Memory B cell (primary cell): ENCODE results near the gene TBC1D17.

ENCODE experiments used
- ATAC-seq: fragments of 150-1000 bp; cut with Tn5 transposase; 2 replicates; pipeline ENCODE4 v1.10.0; 2021; ENCODE audit warnings: low read depth, mild to moderate bottlenecking, moderate library complexity
- DNase-seq, 2 donors: peaks; one replicate each; pipeline ENCODE4 v3.0.0; 2022; ENCODE audit warnings: low spot score in 2 of 2
- H3K27ac Mint-ChIP-seq: one replicate; pipeline ENCODE4 v1.8.0; 2022; ENCODE audit warnings: mild to moderate bottlenecking, moderate library complexity, mixed read lengths
- H3K27me3 Mint-ChIP-seq: one replicate; pipeline ENCODE4 v1.8.0; 2022; ENCODE audit warnings: mixed read lengths
- H3K36me3 Mint-ChIP-seq: one replicate; pipeline ENCODE4 v1.8.0; 2022; ENCODE audit warnings: mild to moderate bottlenecking, mixed read lengths
- H3K4me1 Mint-ChIP-seq: one replicate; pipeline ENCODE4 v1.8.0; 2022; ENCODE audit warnings: mixed read lengths
- H3K4me3 Mint-ChIP-seq: one replicate; pipeline ENCODE4 v1.8.0; 2022; ENCODE audit warnings: mild to moderate bottlenecking, moderate library complexity, mixed read lengths
- H3K9me3 Mint-ChIP-seq: one replicate; pipeline ENCODE4 v1.8.0; 2022; ENCODE audit warnings: mixed read lengths

TBC1D17 gene

GRCh38 chr19:49861541-49862378, 15.7 kb upstream of the TBC1D17 start:
- no peaks in the 10 kb centered on the region for H3K9me3 Mint-ChIP-seq
- H3K4me3 Mint-ChIP-seq, result no peak overlapping the region
- H3K4me1 Mint-ChIP-seq, result peaks cover 15% of the 10 kb centered on the region
- no peak for DNase-seq
- H3K36me3 Mint-ChIP-seq, result peaks cover 11% of the 10 kb centered on the region
- H3K27me3 Mint-ChIP-seq, result no peaks in the 10 kb centered on the region
- H3K27ac Mint-ChIP-seq, result no peak overlapping the region
- ATAC-seq, result no peak

- Mint-ChIP-seq H3K9me3 (no peaks in the 10 kb centered on the region), H3K27me3 (no peaks in the 10 kb centered on the region), H3K36me3 (peaks cover 11% of the 10 kb centered on the region), H3K4me3 (no peak overlapping the region), H3K4me1 (peaks cover 18% of the 10 kb centered on the region), H3K27ac (no peak overlapping the region)
- no peak for ATAC-seq
- no peak for DNase-seq
Measured at GRCh38 chr19:49862391-49863253, 14.9 kb upstream of the TBC1D17 start.

GRCh38 chr19:49863254-49863934, 14.1 kb upstream of the TBC1D17 start:
- Mint-ChIP-seq H3K4me3 (no peak overlapping the region), H3K27me3 (no peaks in the 10 kb centered on the region), H3K36me3 (peaks cover 11% of the 10 kb centered on the region), H3K9me3 (no peaks in the 10 kb centered on the region), H3K4me1 (peaks cover 19% of the 10 kb centered on the region), H3K27ac (peak overlapping the region; percentile 17)
- no peak for ATAC-seq
- DNase-seq, result no peak

- H3K4me1 Mint-ChIP-seq, result peaks cover 19% of the 10 kb centered on the region
- H3K27me3 Mint-ChIP-seq, result no peaks in the 10 kb centered on the region
- peak overlapping the region; percentile 17 for H3K27ac Mint-ChIP-seq
- peaks cover 11% of the 10 kb centered on the region for H3K36me3 Mint-ChIP-seq
- ATAC-seq (no peak), DNase-seq (no peak)
- no peak overlapping the region for H3K4me3 Mint-ChIP-seq
- no peaks in the 10 kb centered on the region for H3K9me3 Mint-ChIP-seq
Measured at GRCh38 chr19:49863935-49864320, 13.6 kb upstream of the TBC1D17 start.

- H3K4me1 Mint-ChIP-seq, result peaks cover 19% of the 10 kb centered on the region
- H3K27ac Mint-ChIP-seq, result no peak overlapping the region
- peaks cover 11% of the 10 kb centered on the region for H3K36me3 Mint-ChIP-seq
- H3K27me3 Mint-ChIP-seq, result no peaks in the 10 kb centered on the region
- no peak for DNase-seq
- no peaks in the 10 kb centered on the region for H3K9me3 Mint-ChIP-seq
- no peak overlapping the region for H3K4me3 Mint-ChIP-seq
- no peak for ATAC-seq
Measured at GRCh38 chr19:49864890-49865289, 12.6 kb upstream of the TBC1D17 start.

GRCh38 chr19:49866933-49867782, 10.3 kb upstream of the TBC1D17 start, which contains the start of gene PNKP:
Gene PNKP (minus strand): TSS chr19:49867576. CDS start chr19:49867204, 372 bp downstream.
- Mint-ChIP-seq H3K4me1 (peaks cover 22% of the 10 kb centered on the region), H3K27me3 (no peaks in the 10 kb centered on the region), H3K4me3 (no peak within 1 kb of the TSS), H3K36me3 (peaks cover 6% of the 10 kb centered on the region), H3K27ac (peak within 1 kb of the TSS; percentile 98), H3K9me3 (no peaks in the 10 kb centered on the region)
- peak; percentile 84 to 87 for DNase-seq
- peak; percentile 53 for ATAC-seq

DNA sequence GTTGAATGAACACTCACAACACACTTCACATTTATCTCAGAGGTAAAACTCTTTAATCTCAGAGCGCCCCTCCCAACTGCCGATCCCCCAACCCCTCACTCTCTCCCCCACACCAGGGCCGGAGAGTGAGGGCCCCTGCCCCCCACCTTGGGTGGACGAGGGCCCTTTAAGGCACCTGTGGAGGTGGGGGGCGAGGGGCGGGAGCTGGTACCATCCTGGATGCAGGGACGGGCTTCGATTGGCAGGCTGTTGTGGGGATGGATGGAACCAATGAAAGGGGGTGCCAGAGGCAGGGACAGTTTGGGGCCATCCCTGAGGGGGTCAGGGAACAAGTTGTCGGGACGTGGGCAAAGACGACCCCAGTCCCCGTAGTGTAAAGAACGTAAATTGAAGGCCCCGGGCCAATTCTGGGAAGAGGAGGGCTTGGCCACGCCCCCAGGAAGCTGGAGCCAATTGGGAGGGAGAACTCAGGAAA, 8.5 kb upstream of the TBC1D17 start:
- H3K9me3 Mint-ChIP-seq, result no peaks in the 10 kb centered on the region
- DNase-seq, result no peak
- H3K27me3 Mint-ChIP-seq, result no peaks in the 10 kb centered on the region
- no peak overlapping the region for H3K27ac Mint-ChIP-seq
- no peak overlapping the region for H3K4me3 Mint-ChIP-seq
- peaks cover 17% of the 10 kb centered on the region for H3K4me1 Mint-ChIP-seq
- ATAC-seq, result peak; percentile 0
- peaks cover 2% of the 10 kb centered on the region for H3K36me3 Mint-ChIP-seq

DNA sequence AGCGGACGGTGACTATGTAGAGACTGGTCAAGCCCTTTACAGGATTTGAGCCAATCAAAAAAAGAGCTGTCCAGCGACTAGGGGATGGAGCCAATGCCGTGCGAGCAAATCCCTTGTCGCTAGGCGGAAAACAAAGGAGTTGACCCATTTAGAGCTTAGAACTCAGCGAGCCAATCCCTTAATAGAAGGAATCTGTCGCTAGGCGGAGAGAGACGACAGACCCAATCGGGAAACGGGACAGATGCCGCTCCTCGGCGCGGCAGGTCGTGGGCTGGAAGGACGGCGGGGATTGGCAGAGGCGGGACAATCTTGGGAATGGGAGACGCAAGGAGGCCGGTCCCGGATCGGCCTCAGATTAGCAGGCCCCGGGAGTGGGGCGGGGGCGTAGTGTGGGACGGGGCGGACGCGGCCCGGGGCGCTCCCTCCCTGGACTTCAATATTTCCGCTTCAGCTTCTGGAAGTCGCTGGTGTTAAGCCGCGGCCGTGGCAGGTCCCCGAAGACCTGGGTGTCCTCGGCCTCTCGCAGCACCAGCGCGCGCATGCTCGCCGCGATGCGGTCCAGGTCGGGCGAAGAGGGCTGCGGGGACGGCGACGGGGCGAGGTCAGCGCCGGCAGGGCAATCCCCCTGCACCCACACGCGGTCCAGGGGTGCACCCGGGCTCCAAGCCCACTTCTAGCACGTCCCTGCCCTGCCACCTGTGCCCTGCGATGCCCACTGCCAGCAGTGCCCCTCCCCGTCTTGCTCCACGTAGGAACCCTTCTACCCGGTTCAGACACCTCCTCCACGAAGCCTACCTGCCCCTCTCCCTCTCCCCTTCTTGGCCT, 7.8 kb upstream of the TBC1D17 start:
- Mint-ChIP-seq H3K4me1 (peaks cover 17% of the 10 kb centered on the region), H3K36me3 (peaks cover 2% of the 10 kb centered on the region), H3K4me3 (no peak overlapping the region), H3K27me3 (no peaks in the 10 kb centered on the region), H3K9me3 (no peaks in the 10 kb centered on the region), H3K27ac (no peak overlapping the region)
- peak; percentile 72 for ATAC-seq
- DNase-seq, result peak; percentile 88

GRCh38 chr19:49870309-49870901, 7.1 kb upstream of the TBC1D17 start:
- Mint-ChIP-seq H3K4me1 (peaks cover 19% of the 10 kb centered on the region), H3K4me3 (peak overlapping the region; percentile 34), H3K9me3 (no peaks in the 10 kb centered on the region), H3K36me3 (no peaks in the 10 kb centered on the region), H3K27ac (no peak overlapping the region), H3K27me3 (no peaks in the 10 kb centered on the region)
- DNase-seq, result no peak
- ATAC-seq, result no peak

DNA sequence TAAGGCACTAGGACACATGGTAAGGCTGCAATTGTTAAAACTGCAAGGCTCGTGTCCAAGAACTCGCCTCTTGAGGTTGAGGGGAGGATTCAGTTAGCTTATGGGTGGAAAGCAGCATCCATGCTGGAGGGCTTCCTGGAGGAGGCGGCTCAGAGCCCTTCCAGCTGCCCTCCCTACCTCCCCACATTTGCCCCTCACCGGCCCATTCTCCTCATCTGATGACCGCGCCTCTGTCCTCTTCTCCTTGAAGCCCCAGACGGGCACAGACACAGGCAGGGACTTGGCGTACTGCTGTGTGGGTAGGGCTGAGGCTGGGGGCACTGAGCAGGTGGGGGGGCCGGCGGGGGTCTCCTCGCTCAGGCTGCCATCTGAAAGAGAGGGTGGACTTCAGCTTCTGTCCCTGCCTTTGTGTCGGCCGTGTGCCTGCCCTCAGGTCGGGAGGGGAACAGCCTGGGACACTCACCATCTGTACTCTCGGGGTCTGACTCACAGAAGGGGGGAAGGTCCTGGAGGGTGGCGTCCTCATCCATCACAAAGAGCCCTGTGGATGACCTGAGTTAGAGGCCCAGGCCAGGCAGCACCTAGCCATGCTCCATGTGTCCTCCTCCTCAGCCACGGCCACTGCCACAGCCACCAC, 6.0 kb upstream of the TBC1D17 start:
- no peak overlapping the region for H3K4me3 Mint-ChIP-seq
- ATAC-seq, result no peak
- no peaks in the 10 kb centered on the region for H3K36me3 Mint-ChIP-seq
- H3K27me3 Mint-ChIP-seq, result no peaks in the 10 kb centered on the region
- H3K27ac Mint-ChIP-seq, result no peak overlapping the region
- H3K4me1 Mint-ChIP-seq, result peaks cover 16% of the 10 kb centered on the region
- no peaks in the 10 kb centered on the region for H3K9me3 Mint-ChIP-seq
- DNase-seq, result no peak

GRCh38 chr19:49872245-49873128, 5.0 kb upstream of the TBC1D17 start:
- no peak overlapping the region for H3K4me3 Mint-ChIP-seq
- H3K27ac Mint-ChIP-seq, result no peak overlapping the region
- peaks cover 12% of the 10 kb centered on the region for H3K4me1 Mint-ChIP-seq
- ATAC-seq (no peak), DNase-seq (no peak)
- H3K27me3 Mint-ChIP-seq, result no peaks in the 10 kb centered on the region
- H3K9me3 Mint-ChIP-seq, result no peaks in the 10 kb centered on the region
- no peaks in the 10 kb centered on the region for H3K36me3 Mint-ChIP-seq
